ENCODE results near the gene SLC47A2. TPM values are rescaled to one million over a fixed set of nuclear protein-coding genes. Genes with fewer than 3 reads are reported as not detected.

Gene SLC47A2
- total and polyA plus RNA-seq, 4 donors, result 0.02 to 0.18 (median 0.06) TPM; not detected in 1

GRCh38 chr17:19759568-19760549, 43.5 kb upstream of the SLC47A2 start:
- no peak overlapping the region for H3K4me3 ChIP-seq
- H3K36me3 ChIP-seq (ENCODE audit: control insufficient read depth in 4 of 4, insufficient read depth in 4 of 4, low read length in 4 of 4), result no peaks in the 10 kb centered on the region
- ATAC-seq (ENCODE audit: insufficient read depth, low FRiP score) (no peak), DNase-seq (peak in 1 of 3 donors; percentile 4)
- peaks cover 0 to 6% (median 0%) of the 10 kb centered on the region in 5 donors for H3K4me1 ChIP-seq (ENCODE audit: control insufficient read depth in 5 of 5, insufficient read depth in 5 of 5, low read length in 5 of 5)
- no peaks in the 10 kb centered on the region for H3K9me3 ChIP-seq (ENCODE audit: control insufficient read depth in 4 of 4, insufficient read depth in 3 of 4, low read length in 3 of 4)
- WGBS, 2 donors, result 83 to 90% methylated on average over 24 of the region's 24 CpGs
- no peak for TF ChIP-seq CTCF (IDR thresholded peaks at IDR 0.05; ENCODE audit: control extremely low read depth, extremely low read depth)
- H3K27ac ChIP-seq (ENCODE audit: low read depth in 1 of 2, low read length in 1 of 2), result no peak overlapping the region
- no peaks in the 10 kb centered on the region for H3K27me3 ChIP-seq (ENCODE audit: control insufficient read depth in 3 of 3, insufficient read depth in 3 of 3, low read length in 2 of 3)
- H3K9ac ChIP-seq (ENCODE audit: insufficient read depth in 1 of 2, low read length in 2 of 2), result no peak overlapping the region

GRCh38 chr17:19757536-19758180, 41.3 kb upstream of the SLC47A2 start:
- DNase-seq (peak in 1 of 3 donors; percentile 4), ATAC-seq (ENCODE audit: insufficient read depth, low FRiP score) (no peak)
- no peak overlapping the region for H3K27ac ChIP-seq (ENCODE audit: low read depth in 1 of 2, low read length in 1 of 2)
- peaks cover 0 to 5% (median 0%) of the 10 kb centered on the region in 5 donors for H3K4me1 ChIP-seq (ENCODE audit: control insufficient read depth in 5 of 5, insufficient read depth in 5 of 5, low read length in 5 of 5)
- H3K9me3 ChIP-seq (ENCODE audit: control insufficient read depth in 4 of 4, insufficient read depth in 3 of 4, low read length in 3 of 4), result no peaks in the 10 kb centered on the region
- H3K27me3 ChIP-seq (ENCODE audit: control insufficient read depth in 3 of 3, insufficient read depth in 3 of 3, low read length in 2 of 3), result no peaks in the 10 kb centered on the region
- TF ChIP-seq CTCF (IDR thresholded peaks at IDR 0.05; ENCODE audit: control extremely low read depth, extremely low read depth), result no peak
- H3K4me3 ChIP-seq, result no peak overlapping the region
- WGBS, 2 donors, result 88 to 94% methylated on average over 12 of the region's 12 CpGs
- no peaks in the 10 kb centered on the region for H3K36me3 ChIP-seq (ENCODE audit: control insufficient read depth in 4 of 4, insufficient read depth in 4 of 4, low read length in 4 of 4)
- H3K9ac ChIP-seq (ENCODE audit: insufficient read depth in 1 of 2, low read length in 2 of 2), result no peak overlapping the region

- Histone ChIP-seq H3K36me3 (ENCODE audit: control insufficient read depth in 4 of 4, insufficient read depth in 4 of 4, low read length in 4 of 4) (no peaks in the 10 kb centered on the region), H3K4me1 (ENCODE audit: control insufficient read depth in 5 of 5, insufficient read depth in 5 of 5, low read length in 5 of 5) (no peaks in the 10 kb centered on the region), H3K9me3 (ENCODE audit: control insufficient read depth in 4 of 4, insufficient read depth in 3 of 4, low read length in 3 of 4) (no peaks in the 10 kb centered on the region), H3K4me3 (no peak overlapping the region), H3K27ac (ENCODE audit: low read depth in 1 of 2, low read length in 1 of 2) (no peak overlapping the region), H3K27me3 (ENCODE audit: control insufficient read depth in 3 of 3, insufficient read depth in 3 of 3, low read length in 2 of 3) (no peaks in the 10 kb centered on the region), H3K9ac (ENCODE audit: insufficient read depth in 1 of 2, low read length in 2 of 2) (no peak overlapping the region)
- no peak for ATAC-seq (ENCODE audit: insufficient read depth, low FRiP score)
- DNase-seq, result peak in 1 of 3 donors; percentile 14
- WGBS, 2 donors, result 71 to 77% methylated on average over 10 of the region's 10 CpGs
- TF ChIP-seq CTCF (IDR thresholded peaks at IDR 0.05; ENCODE audit: control extremely low read depth, extremely low read depth), result no peak
Measured at GRCh38 chr17:19756546-19756945, 40.2 kb upstream of the SLC47A2 start.
